Stimulated activated CD4-positive, alpha-beta T cell treated with anti-CD3 and anti-CD28 coated beads, TNF-alpha, amount 100 ng/mL, for 1 hour (primary cell): ENCODE results near the gene LSP1.
"Not testable (repeated sequence)": the region's sequence is repeated elsewhere in the genome, so short reads cannot be mapped to it uniquely, and the experiment has no call there.

Experiments
- DNase-seq, 3 donors: peaks; one replicate each; pipeline ENCODE4 v3.0.0-alpha.2; 2020; ENCODE audit warnings: low read depth in 3 of 3, low spot score in 1 of 3

Gene LSP1

DNA sequence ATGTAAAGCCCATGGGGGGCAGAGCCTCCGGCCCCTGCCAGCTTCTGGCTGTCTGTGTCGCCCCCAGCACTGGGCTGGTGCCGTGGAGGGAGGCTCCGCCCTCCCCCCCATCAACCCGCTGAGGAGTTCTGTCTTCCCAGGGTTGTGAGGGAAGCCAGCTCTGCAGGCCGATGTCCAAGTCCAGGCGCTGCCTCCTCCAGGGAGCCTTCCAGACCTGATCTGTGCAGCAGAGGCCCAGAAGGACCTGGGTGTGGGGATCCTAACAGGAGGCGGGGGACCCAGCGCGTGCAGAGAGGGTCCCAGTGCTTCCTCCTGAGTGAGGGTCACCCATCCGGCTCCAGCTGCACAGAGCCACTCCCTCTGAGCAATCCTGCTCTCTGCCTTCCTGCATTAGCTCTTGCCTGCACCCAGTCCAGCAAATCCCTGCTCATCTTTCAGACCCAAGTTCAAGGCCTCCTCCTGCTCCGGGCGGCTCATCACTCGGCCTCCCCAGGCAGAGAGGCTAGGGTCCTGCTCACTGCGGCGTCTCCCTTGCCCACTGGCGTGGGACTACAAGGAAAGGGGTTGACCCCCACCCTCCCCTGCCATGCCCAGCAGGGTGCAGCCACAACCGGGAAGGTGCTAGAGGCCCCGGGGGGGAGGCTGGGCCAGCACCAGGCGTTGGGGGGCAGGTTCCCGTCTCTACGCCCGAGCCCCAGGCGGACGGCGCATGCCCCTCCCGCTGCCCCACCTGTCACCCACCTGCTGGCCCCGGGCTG lies 22.4 kb downstream of the LSP1 start:
- no peak for DNase-seq

DNA sequence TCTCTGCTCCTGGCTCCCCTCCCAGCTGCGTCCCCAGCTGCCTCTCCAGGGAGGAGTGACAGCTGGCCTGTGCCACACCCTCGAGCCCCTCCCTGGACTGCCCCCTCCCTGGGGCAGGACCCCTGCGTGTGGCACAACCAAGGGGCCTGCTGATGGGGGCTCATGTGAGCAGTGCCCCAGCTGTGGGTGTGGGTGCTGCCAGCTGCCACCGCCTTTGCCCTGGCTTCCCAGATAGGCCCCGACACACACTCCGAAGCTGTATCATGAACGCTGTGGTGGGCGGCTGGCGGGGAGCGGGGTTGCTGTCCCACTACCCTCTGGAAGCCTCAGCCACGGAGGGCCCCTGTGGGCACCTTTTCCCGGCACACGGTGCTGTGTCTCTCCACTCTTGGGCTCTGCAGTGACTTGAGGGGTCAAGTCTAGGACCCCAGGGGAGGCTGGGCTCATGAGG lies 23.0 kb downstream of the LSP1 start:
- DNase-seq, result not testable (repeated sequence)

DNA sequence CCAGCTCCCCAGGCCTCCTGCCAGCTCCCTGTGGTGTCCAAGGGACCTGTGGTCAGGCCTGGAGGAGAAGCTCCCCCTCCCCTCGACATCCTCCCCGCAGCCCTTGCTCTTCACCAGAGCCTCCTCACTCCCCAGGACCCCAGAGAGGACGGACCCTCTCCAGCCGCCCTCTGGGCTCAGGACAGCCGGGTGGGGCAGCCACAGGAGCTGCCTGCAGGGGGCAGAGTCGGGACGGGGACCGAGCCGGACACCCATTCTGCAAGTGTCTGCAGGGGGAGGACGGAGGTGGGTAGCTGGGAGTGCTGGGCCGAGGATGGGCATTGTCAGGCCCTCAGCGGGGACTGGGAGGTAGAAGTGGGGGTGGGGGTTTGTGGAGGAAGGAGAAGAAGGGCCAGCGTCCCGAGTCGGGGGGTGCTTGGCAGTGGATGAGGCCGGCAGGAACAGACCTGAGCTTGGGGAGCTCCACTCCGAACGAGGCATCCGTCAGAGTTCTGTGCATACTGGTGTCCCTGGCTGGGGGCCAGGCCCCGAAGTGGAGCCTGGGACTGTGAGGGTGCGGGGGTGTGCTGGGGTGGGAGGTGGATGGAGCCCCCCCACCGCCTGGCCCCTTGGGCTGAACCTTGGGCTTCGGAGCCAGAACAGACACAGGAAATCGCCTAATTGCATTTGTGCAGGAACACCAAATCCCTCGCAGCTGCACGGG lies 23.6 kb downstream of the LSP1 start:
- DNase-seq, result no peak

DNA sequence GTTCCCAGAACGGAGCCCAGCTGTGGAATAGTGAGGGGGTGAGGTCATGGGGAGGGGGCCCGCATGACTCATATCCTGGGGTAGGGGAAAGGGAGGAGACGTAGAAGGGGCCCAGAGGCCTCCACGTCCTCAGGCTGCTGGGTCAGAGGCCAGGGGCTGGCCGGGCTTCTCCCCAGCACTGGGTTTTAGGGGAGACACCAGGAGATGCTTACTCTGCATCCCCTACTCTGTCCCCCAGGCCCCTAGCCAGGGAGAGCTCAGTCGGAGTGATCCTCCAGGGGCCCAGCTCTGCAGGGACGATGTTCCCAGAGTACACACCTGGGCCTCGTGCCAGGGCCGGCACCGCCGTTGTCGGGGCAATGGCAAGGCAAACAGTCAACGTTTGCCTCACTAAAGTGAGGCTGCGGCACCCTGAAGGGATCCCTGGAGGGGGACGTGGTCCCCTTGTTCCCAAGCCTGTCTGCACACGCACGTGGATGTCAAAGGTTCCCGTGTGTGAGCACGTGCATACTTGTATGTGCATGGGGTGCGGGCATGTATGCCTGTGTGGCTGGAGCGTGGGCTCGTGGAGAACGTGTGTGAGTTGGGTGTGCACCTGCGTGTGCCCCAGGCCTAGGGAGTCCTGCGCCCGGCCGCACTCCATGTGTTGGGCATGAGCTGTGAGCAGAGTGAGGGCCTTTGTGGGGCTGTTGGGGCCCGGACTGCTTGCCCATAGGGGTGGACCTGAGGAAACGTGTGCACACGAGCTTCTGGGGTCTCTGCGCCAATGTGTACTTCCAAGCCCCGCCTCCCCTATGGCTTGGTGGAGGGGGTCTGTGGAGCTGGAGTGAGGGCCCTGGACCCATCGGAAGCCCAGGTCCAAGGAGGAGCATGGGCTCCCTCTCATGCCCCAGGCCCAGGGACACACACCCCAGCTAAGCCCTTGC lies 24.6 kb downstream of the LSP1 start:
- DNase-seq, result no peak

DNA sequence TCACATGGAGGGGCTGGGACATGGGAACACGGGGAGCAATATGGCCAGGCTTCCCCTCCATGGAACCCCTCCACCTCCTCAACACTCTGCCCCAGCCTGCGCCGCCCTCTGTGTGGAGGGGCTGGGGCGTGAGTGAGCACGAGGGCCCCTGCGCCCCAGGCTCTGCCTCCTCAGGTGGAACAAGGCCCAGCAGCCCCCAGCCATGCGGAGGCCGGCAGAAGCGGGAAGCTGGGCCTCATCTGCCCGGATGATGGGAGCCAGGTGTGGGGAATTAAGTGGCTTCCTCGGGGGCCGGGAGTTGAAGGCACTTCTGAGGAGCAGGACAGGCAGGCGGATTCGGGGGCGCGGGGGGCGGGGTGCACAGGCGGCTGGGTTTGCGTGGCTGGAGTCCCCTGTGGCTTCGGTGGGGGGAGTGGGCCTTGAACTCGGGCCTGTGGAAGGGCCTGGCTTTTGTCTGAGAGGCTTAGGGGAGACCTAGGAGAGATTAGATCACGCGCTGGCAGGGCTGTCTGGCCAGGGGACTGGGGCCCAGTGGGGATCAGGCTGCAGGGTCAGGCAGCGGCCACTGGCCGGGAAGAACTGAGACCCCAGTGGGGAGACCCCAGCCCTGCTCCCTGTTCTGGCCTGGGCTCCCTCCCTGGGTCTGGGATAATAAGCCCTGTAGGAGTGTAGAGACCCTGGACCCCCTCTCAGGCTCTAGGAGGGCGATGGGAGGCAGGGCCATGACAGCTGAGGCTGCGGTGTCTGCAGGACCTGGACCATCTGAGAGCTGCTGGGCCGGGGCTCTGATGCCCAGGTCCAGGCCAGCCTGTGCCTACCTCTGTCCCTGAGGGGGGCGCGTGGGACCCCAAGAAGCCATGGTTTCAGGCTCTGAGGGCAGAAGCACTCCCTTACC lies 25.5 kb downstream of the LSP1 start:
- no peak for DNase-seq

DNA sequence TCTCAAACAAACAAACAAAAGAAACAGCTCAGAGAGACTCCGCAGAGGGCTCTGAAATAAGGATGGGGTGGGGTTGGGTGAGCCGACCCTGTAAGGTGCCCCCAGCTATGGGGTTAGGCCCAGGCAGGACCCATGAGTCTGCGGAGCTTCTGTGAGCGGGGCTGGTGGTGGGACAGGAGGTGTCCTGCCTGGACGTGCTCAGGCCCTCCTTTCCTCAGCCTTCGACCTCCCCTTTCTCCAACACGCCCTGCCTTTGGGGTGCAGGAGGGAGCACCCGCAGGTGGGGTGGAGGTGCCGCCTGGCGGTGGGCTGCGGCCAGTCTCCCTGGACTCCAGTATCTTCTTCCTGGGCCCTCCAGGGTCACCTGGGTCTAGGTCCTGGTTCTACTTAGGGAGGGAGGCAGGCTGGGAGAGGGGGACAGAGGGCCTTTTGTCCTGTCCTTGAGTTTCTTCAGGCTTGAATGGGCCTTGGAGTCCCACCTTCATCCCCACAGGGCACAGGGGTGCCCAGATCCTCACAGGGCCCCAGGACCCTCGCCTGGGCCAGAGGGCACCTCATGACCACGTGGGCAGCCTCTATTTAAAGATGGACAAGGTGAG lies 26.6 kb downstream of the LSP1 start:
- no peak for DNase-seq

DNA sequence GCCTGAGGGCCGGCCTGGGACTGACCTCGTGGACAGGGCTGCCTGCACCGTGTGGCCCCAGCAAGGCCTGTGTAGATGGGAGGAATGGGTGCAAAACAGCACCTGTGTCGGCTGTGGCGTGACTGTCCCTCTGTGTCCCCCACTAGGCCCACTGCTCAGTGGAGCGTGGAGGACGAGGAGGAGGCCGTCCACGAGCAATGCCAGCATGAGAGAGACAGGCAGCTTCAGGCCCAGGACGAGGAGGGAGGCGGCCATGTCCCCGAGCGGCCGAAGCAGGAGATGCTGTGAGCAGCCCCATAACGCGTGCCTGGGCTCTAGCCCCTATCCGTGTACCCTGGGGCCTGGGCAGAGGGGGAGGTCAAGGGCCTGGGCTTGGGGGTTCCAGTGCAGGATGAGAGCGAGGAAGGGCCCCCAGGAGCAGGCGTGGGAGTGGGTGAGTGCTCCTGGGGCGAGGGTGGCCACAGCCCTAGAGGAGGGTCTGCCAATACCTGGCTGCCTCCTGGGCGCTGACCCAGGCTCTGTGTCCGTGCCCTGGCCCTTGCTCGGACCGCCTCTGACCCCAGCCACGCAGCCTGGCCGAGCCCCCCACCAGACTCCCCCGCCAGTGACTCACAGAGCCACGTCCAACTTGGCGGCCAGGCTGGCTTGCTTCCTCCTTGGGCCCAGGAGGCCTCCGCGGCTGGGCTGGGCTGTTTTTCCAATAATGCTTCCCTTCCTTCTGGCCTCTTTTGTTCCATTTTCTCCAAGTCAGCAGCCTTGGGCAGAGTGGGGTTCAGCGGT lies 27.2 kb downstream of the LSP1 start:
- no peak for DNase-seq

DNA sequence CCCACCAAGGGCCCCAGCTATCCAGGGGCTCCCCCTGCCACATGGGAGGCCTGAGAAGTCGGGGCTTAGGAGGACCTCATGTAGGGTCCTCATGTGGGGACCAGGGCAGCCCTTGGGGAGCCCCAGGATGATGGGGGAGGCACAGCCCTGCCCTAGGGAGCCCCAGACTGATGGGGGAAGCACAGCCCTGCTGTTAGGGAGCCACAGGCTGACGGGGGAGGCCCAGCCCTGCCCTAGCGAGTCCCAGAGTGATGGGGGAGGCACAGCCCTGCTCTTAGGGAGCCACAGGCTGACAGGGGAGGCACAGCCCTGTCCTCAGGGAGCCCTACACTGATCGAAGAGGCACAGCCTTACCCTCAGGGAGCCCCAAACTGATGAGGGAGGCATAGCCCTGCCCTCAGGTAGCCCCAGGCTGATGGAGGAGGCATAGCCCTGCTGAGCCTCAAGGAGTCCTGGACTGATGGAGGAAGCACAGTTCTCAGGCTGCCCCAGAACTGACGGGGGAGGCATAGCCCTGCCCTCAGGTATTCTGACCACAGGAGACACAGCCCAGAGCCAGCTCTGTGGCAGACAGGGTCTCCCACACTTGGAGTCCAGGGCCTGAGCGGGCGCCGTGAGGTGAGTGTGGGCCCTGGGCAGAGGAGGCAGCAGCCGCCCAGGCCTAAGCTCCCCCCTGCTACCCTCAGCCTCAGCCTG lies 28.0 kb downstream of the LSP1 start:
- DNase-seq, result no peak

DNA sequence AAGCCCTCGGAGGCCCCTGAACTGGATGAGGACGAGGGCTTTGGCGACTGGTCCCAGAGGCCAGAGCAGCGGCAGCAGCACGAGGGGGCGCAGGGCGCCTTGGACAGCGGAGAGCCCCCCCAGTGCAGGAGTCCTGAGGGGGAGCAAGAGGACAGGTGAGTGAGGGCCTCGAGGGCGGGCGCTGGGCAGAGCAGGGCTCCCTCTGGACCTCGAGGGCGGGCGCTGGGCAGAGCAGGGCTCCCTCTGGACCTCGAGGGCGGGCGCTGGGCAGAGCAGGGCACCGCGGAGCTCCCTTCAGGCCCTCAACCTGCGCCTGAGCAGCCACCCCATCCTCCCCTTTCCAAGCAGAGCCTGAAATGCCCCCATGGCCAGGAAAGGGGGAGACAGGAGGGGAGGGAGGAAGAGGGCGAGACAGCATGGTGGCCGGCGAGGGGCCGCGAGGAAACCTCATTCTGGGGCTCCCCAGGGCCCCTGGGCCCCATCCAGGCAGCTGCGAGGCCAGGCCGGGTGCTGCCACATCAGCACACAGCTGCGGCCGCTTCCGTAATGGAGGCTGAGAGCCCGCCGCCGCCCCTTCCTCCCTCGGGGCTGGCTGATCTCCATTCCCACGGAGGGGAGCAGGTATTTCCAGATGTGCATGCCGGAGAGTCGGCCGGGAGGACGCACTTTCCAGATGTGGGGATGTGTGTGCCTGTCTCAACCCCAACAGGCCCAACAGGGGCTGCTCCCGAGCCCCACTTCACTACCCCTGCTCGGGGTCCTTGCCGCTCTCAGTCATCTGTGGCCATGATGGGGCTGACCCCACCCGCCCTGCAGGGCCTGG lies 28.8 kb downstream of the LSP1 start:
- DNase-seq, result no peak

DNA sequence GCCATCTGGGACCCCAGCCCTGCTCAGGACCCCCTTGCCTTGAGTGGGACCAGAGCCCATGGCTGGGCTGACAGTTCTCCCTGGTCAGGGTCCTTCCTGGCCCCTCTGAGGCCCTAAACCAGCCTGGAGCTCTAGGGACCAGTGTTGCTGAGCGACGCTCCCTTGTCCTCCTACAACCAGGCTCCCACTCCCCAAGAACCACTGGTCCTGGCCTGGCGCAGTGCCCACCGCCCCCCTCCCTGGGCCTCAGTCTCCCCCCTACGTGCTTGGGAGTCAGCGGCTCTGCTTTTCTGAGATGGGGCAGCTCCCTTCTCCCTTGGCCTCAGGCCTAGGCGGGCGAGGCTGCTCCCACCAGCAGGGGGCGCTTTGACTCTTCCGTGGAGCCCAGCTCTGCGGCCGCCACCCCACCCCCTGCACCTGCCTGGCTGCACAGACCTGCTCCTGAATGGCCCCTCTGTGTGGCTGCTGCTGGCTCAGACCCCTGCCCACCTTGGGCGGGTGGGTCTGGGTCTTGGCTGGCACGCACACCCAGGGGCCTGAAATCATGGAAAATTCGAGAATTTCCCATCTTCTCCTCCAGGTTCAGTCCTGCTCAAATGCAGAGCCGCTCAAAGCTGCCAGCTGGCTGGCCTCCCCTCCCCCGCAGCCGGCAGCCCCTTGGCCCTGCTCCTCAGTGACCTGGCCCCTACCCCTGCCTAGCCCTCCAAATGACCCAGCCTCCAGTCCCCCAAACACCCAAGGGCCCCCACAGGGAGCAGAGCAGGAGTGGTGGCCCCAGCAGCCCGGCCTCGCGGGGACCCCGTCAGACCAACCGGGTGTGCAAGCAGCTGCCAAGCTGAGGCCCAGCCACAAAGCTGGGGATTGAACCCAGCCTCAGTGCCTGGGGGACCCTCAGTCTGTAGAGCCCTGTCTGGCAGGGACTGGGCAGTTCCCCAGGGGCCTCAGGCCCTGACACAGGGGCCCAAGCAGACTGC lies 29.7 kb downstream of the LSP1 start:
- DNase-seq, result peak in 2 of 3 donors; percentile 61 to 84

DNA sequence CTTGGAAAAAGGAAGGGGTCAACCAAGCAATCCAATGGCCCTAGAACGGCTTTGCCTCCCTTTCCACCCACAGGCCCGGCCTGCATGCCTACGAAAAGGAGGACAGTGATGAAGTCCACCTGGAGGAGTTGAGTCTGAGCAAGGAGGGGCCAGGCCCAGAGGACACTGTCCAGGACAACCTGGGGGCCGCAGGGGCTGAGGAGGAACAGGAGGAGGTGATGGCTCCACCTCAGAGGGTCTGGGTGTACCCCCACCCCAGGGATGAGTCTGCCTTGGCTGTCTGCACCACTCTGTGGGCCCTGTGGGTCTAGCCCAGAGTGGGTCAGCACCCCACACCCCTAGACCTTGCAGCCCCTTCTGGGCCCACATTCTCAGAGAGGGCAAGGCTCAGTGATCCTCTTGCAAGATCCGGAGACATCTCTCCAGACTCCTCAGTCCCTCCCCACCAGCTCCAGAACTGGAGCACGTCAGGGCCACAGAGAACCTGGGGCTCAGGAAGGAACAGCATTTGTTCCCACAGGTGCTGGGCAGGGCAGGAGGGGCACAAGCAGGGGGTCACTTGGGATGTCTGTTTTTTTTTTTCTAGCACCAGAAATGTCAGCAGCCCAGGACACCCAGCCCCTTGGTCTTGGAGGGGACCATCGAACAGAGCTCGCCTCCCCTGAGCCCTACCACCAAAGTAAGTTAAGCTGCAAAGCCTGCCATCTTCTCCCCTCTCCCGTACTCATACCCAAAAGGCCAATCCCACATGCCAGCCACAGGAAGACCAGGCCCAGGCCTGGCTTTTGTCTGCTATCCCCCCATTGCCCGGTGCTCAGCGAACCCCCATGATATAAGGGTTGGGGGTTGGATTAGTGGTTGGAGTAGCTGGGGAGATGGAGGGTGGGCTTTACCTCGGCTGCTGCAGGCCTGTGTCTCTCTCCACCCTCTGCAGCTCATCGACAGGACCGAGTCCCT lies 30.7 kb downstream of the LSP1 start:
- DNase-seq, result no peak

DNA sequence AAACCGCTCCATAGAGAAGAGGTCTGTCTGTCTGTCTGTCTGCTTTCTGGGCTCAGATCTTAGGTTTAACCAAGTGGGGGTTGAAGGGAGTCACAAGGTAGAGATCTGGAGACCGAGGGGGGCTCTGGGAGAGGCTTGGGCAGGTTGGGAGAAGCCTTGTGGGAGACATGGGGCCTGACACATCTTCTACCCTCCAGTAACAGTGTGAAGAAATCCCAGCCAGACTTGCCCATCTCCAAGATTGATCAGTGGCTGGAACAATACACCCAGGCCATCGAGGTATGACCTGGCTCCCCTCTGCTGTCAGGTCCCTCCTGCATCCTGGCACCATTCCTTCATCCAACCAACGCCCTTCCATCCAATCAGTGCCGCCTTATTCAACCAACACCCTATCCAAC lies 31.4 kb downstream of the LSP1 start:
- DNase-seq, result no peak

DNA sequence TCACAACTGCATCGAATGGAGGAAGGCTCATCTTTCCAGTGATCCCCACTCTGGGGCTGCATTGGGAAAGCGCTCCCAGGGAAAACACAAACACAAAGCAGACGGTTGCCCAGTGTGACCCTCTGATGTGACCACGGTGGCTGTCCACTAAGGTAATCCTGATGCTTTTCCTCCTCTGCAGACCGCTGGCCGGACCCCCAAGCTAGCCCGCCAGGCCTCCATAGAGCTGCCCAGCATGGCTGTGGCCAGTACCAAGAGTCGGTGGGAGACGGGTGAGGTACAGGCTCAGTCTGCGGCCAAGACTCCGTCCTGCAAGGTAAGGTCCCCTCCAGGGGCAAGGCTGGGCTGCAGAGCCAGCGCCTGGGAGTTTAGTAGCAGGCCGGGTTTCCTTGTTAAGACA lies 33.7 kb downstream of the LSP1 start:
- not testable (repeated sequence) for DNase-seq

DNA sequence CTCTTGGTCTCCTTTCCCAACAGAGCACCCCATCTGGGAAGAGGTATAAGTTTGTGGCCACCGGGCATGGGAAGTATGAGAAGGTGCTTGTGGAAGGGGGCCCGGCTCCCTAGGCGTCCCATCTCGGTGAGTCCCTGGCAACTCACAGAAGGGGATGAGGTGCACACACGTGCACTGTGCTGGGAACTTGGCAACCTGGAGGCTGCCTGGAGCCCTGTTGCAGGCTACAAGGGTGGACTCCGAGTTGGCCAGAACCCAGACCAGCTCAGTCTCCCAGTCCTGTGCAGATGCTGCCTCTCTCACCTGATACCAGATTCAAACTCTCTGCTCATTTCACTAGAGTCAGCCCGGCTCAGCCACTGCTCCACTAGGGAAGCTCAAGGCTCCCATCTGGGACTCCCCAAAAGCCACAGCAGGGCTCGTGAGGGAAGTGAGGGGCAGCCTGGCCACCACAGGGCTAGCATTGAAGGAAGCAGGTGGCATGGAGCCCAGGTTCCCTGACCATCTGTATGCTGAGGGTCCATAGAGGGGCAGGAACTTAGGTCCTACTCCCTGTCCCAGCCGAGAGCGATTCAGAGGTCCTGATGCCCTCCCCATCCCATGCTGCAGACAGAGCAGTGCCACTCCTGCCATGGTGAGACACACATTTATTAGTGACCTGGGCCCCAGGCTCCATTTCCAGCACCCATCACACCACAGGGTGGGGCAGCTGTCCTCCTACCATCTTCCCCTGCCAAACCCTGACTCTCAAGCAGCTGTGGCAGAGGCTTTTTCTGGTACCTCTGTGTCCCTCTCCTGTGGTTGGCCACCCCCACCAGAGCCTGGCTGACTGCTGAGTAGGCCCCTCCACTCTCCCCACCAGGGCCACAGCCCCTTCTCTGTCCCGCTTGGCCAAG lies 34.8 kb downstream of the LSP1 start:
- no peak for DNase-seq

DNA sequence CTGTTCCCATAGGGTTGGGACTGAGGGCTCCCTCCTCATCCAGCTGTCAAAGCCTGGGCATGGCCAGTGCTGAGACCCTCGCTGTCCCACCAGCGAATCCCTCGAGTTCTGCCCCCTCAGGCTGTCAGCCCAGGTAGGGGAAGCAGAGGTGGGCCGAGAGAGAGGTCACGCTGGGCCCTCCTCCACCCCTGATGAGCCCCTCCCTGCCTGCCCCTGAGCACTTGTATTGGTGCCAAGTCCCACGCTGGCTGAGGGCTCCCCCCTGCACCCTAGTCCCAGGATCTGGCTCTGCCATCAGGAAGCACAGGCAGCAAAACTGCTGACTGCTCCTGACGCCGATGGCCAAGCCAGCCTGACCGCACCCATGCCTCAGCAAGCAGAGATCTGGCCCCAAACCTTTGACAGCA lies 35.5 kb downstream of the LSP1 start:
- no peak for DNase-seq
